ENCODE data around the gene CACNG5.

GRCh38 chr17:66813296-66813695 is 21.6 kb upstream of the CACNG5 start:
- TF ChIP-seq TAF1 (IDR thresholded peaks at IDR 0.05; ENCODE audit: borderline replicate concordance, insufficient read depth, low read length) = no peak
- no peak for TF ChIP-seq POLR2AphosphoS5 (IDR thresholded peaks at IDR 0.05; ENCODE audit: low read depth, low read length)
- TF ChIP-seq, protein P1, sequence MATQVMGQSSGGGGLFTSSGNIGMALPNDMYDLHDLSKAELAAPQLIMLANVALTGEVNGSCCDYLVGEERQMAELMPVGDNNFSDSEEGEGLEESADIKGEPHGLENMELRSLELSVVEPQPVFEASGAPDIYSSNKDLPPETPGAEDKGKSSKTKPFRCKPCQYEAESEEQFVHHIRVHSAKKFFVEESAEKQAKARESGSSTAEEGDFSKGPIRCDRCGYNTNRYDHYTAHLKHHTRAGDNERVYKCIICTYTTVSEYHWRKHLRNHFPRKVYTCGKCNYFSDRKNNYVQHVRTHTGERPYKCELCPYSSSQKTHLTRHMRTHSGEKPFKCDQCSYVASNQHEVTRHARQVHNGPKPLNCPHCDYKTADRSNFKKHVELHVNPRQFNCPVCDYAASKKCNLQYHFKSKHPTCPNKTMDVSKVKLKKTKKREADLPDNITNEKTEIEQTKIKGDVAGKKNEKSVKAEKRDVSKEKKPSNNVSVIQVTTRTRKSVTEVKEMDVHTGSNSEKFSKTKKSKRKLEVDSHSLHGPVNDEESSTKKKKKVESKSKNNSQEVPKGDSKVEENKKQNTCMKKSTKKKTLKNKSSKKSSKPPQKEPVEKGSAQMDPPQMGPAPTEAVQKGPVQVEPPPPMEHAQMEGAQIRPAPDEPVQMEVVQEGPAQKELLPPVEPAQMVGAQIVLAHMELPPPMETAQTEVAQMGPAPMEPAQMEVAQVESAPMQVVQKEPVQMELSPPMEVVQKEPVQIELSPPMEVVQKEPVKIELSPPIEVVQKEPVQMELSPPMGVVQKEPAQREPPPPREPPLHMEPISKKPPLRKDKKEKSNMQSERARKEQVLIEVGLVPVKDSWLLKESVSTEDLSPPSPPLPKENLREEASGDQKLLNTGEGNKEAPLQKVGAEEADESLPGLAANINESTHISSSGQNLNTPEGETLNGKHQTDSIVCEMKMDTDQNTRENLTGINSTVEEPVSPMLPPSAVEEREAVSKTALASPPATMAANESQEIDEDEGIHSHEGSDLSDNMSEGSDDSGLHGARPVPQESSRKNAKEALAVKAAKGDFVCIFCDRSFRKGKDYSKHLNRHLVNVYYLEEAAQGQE (IDR thresholded peaks at IDR 0.05; ENCODE audit: insufficient read depth in 1 of 2, low read depth in 2 of 2, low read length in 2 of 2) = no peak
